GM12875 (cell line): Measurements from ENCODE around the gene ZNF770.

Experiments used
- H3K4me3 ChIP-seq: one replicate; pipeline ENCODE4 v1.5.1; 2011; ENCODE audit warnings: low read depth, low read length, control low read depth
- TF ChIP-seq, protein P1 (sequence below): IDR thresholded peaks from 2 replicates; pipeline ENCODE4 v1.5.1; 2011; ENCODE audit warnings: low read depth, mild to moderate bottlenecking, control low read depth, inconsistent platforms, low read length, moderate library complexity, borderline replicate concordance; ENCODE audit not compliant: insufficient read depth

Gene ZNF770

GRCh38 chr15:35014241-35014640 is 26.2 kb upstream of the ZNF770 start:
- TF ChIP-seq, protein P1, sequence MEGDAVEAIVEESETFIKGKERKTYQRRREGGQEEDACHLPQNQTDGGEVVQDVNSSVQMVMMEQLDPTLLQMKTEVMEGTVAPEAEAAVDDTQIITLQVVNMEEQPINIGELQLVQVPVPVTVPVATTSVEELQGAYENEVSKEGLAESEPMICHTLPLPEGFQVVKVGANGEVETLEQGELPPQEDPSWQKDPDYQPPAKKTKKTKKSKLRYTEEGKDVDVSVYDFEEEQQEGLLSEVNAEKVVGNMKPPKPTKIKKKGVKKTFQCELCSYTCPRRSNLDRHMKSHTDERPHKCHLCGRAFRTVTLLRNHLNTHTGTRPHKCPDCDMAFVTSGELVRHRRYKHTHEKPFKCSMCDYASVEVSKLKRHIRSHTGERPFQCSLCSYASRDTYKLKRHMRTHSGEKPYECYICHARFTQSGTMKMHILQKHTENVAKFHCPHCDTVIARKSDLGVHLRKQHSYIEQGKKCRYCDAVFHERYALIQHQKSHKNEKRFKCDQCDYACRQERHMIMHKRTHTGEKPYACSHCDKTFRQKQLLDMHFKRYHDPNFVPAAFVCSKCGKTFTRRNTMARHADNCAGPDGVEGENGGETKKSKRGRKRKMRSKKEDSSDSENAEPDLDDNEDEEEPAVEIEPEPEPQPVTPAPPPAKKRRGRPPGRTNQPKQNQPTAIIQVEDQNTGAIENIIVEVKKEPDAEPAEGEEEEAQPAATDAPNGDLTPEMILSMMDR, result no peak
- no peak overlapping the region for H3K4me3 ChIP-seq

DNA sequence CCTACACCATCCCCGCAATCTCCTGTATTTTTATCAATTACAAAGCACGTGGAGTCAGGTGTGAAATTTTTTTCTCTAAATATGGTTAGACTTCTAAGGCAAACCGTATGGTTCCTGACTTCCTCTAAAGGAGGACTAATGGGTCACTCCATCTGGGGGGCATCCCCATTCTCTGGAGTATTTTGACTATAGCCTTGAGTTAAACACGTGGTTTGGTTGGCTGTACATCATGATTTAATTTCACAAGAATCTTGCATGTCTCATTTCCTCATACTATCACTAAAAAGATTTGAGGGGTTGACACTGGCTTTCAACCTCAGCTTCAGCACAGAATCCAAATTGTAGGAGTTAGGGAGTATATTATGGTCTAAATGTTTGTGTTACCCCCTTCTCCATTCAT is 25.3 kb upstream of the ZNF770 start:
- no peak overlapping the region for H3K4me3 ChIP-seq
- TF ChIP-seq, protein P1, result no peak

- TF ChIP-seq, protein P1, result no peak
- no peak overlapping the region for H3K4me3 ChIP-seq
Measured at GRCh38 chr15:35007397-35007796, 19.3 kb upstream of the ZNF770 start.

DNA sequence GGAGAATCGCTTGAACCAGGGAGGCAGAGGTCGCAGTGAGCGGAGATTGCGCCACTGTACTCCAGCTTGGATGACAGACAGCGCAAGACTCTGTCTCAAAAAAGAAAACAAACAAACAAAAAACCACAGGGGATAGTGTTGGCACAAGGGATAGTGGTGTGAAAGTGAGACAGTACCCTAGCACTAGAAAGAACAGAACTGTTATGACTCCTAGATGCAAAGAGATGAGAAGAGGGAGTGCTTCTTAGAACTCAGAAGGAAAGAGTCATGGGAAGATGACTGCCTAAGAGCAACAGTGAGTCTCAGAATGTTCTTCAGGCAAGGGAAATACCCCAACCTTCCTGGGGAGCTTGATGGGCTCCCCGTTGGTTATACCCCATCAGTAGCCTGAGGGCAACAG is 17.8 kb upstream of the ZNF770 start:
- TF ChIP-seq, protein P1, result no peak
- no peak overlapping the region for H3K4me3 ChIP-seq

DNA sequence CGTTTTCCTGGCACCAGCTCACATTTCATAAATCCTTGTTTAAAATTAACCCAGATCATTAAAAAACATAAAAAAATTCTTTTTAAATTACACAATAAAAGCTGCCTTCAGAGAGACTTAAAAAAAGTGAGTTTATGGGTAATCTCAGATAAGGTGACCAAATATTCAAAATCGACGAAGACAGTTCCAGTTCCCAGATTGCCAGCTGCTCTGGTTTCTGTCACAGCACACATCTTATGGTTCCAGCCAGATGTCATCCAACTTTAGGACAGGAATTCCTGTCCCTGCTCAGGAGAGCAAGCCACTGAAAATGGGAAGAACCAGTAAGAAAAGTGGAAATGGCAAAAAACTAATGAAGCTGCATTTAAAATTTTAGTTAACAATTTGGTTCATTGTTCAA is 15.8 kb upstream of the ZNF770 start:
- H3K4me3 ChIP-seq, result no peak overlapping the region
- TF ChIP-seq, protein P1, result no peak

- TF ChIP-seq, protein P1, result no peak
- no peak overlapping the region for H3K4me3 ChIP-seq
Measured at GRCh38 chr15:35000511-35000910, 12.4 kb upstream of the ZNF770 start.

DNA sequence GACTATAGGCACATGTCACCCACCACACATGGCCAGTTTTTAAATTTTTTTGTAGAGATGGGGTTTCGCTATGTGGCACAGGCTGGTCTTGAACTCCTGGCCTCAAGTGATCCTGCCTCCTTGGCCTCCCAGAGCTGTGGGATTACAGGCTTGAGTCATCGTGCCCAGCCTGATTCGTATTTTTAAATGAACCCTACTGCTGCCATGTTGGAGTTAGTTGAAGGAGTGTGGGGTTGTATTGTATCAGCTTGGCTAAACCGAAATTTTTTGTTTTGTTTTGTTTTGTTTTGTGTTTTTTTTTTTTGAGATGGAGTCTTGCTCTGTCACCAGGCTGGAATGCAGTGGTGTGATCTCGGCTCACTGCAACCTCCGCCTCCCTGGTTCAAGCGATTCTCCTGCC is 11.8 kb upstream of the ZNF770 start:
- no peak overlapping the region for H3K4me3 ChIP-seq
- TF ChIP-seq, protein P1, result no peak
